Jurkat, Clone E6-1 (cell line): ENCODE results near the gene SZT2.

Experiments used
- DNase-seq: peaks from one replicate; pipeline ENCODE4 v3.0.0-alpha.2; 2011; ENCODE audit warnings: low read depth, low spot score
- H3K4me3 ChIP-seq: 2 replicates; pipeline ENCODE4 v1.5.1; 2011; ENCODE audit warnings: mild to moderate bottlenecking, low read length, control low read depth, moderate library complexity

SZT2 gene

GRCh38 chr1:43415901-43416300 is 26.2 kb downstream of the SZT2 start:
- DNase-seq = no peak
- H3K4me3 ChIP-seq = no peak overlapping the region

DNA sequence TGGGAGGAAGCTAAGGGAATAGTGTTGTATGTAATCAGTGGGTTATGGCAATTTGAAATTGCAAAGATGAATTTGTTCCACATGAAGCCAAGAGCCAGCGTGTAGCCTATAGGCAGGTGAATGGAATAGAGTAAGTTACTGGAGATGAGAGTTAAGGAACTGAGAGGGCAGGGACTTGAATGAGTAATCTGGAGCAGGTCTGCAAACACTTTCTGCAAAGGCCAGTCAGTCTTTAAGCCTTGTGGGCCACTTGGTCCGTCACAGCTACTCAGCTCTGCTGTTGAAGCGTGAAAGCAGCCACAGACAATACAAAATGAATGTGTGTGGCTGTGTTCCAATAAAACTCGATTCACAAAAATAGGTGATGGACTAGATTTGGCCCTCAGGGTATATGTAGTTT is 29.2 kb downstream of the SZT2 start:
- no peak for DNase-seq
- H3K4me3 ChIP-seq = no peak overlapping the region

DNA sequence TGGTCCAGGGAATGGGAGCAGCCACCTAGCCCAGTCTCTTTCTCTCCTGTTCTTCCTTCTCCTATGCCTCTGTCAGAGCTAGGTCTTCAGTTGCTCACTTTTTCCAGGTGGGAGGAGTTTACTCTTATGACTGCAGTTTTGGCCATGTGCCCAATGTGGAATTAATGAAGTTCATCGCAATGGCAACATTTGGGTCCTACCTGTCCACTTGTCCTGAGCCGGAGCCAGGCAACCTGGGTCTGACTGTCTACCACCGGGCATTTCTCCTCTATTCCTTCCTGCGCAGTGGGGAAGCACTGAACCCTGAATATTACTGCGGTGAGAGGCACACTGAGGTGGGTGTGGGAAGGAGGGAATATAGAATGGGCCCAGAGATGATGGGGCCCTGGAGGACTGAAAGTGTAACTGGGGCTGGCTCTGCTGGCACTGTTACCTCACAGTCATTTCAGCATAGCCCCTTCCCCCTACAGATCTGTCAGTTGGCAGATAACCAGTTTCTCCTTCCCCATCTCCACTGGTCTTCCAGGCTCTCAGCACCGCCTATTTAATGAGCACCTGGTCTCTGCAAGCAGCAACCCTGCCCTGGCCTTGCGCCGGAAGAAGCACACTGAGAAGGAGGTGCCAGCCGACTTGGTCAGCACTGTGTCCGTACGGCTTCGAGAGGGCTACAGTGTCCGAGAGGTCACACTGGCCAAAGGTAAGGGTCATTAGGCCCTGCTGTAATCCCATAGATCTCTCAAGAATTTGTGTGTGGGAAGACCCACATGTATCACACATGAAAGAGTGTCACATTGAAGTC is 30.1 kb downstream of the SZT2 start:
- H3K4me3 ChIP-seq = no peak overlapping the region
- no peak for DNase-seq

GRCh38 chr1:43420874-43421273 is 31.2 kb downstream of the SZT2 start:
- H3K4me3 ChIP-seq = no peak overlapping the region
- no peak for DNase-seq

DNA sequence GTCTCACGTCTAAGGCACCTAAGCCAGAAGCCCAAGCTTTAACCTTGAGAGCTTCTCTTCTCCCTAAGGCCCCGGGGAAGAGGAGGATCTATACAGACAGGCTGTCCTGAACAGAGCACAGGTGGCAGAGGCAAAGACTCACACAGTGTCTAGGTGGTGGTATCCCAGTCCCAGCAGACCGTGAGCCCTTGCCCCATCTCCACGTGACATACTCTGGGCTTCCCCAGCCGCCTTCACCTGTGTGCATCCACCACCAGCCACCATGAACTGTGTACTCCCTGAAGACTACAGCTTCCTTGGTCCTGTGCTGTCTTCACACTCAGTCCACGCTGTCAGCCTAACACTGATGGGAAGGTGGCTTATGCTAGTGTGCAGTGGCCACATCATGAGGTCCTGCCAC is 31.7 kb downstream of the SZT2 start:
- DNase-seq = no peak
- H3K4me3 ChIP-seq = no peak overlapping the region

- no peak for DNase-seq
- no peak overlapping the region for H3K4me3 ChIP-seq
Observed at GRCh38 chr1:43421976-43422750, 32.5 kb downstream of the SZT2 start.

GRCh38 chr1:43422995-43423671 is 33.4 kb downstream of the SZT2 start:
- no peak overlapping the region for H3K4me3 ChIP-seq
- no peak for DNase-seq

GRCh38 chr1:43423672-43424550 is 34.2 kb downstream of the SZT2 start:
- DNase-seq = no peak
- no peak overlapping the region for H3K4me3 ChIP-seq

GRCh38 chr1:43425045-43425444 is 35.3 kb downstream of the SZT2 start:
- H3K4me3 ChIP-seq = no peak overlapping the region
- DNase-seq = no peak

DNA sequence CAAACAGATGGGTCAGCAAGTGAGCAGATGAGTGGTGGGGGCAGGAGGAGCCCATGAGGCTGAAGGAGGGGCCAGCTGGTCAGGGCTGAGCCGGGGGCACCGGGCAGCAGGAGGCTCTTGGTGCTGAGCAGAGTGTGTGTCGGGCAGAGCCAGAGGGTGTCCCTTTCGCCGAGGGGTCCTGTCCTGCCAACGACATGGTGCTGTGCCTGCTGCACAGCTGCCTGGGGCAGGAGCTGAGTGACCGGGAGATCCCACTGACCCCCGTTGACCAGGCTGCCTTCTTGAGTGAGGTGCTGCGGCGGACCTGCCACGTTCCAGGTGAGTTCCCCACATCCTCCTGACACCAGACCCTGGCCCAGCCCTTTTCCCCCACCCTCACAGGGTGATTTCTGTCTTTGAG is 36.5 kb downstream of the SZT2 start:
- DNase-seq = no peak
- no peak overlapping the region for H3K4me3 ChIP-seq

GRCh38 chr1:43427524-43427923 is 37.8 kb downstream of the SZT2 start:
- no peak overlapping the region for H3K4me3 ChIP-seq

GRCh38 chr1:43427941-43428340 is 38.2 kb downstream of the SZT2 start:
- no peak overlapping the region for H3K4me3 ChIP-seq
- DNase-seq = no peak

More at GRCh38 chr1:43427524-43427923, 37.8 kb downstream of the SZT2 start:
- no peak for DNase-seq

- no peak for DNase-seq
- no peak overlapping the region for H3K4me3 ChIP-seq
Observed at GRCh38 chr1:43430831-43431230, 41.1 kb downstream of the SZT2 start.

- no peak overlapping the region for H3K4me3 ChIP-seq
- DNase-seq = no peak
Observed at GRCh38 chr1:43431676-43432075, 42.0 kb downstream of the SZT2 start.

GRCh38 chr1:43432171-43432860 is 42.6 kb downstream of the SZT2 start:
- DNase-seq = no peak
- H3K4me3 ChIP-seq = no peak overlapping the region

DNA sequence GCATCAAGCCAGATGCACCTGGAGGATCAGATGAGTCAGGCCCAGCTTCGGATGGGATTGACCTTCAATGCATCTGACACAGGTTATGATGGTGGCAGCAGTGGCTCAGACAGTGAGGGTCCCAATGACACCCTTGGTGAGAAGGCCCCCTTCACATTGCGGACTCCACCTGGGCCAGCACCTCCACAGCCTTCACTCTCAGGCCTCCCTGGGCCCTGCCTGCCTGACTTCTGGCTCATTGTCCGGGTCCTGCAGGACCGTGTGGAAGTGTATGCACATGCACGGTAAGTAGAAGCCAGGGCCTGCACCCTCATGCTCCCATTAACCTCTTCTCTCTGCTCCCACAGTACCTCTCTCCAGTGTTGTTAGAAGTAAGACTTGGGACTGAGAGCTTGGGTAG is 43.2 kb downstream of the SZT2 start:
- no peak overlapping the region for H3K4me3 ChIP-seq

GRCh38 chr1:43434256-43434655 is 44.6 kb downstream of the SZT2 start:
- no peak overlapping the region for H3K4me3 ChIP-seq
- DNase-seq = no peak

More for the DNA sequence above, 43.2 kb downstream of the SZT2 start:
- DNase-seq = no peak
